ENCODE results near the gene PAX7. TPM values are rescaled to one million over a fixed set of nuclear protein-coding genes. Genes with fewer than 3 reads are reported as not detected.

PAX7 gene
- total and polyA plus RNA-seq, 2 of the 4 experiments (the other 2 are of a cell fraction): not detected

DNA sequence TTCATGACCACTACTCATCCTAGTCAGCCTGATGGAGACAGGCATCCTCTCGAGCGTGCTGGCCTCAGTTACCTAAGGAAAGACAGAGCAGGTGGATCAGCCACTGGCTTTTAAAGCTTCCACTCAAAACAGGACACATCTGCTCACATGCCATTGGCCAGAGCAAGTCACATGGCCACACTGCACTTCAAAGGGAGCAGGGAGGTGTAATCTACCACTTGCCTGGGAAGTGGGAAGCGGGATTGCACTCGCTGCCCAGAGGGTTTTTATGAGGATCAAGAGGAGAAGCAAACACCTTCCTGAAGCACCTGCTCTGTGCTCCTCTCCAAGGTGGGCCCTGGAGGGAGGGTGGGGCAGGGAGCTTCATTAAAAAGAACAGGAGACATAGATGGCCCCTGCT lies 120.8 kb downstream of the PAX7 start:
- Histone ChIP-seq H3K4me2 (ENCODE audit: low read depth, low read length) (no peak overlapping the region), H3K23ac (ENCODE audit: low read depth, low read length) (no peak overlapping the region), H3K4me3 (ENCODE audit: insufficient read depth, low read depth, low read length) (no peak overlapping the region), H2BK15ac (ENCODE audit: low read depth, low read length) (no peak overlapping the region), H3K27me3 (ENCODE audit: control insufficient read depth, insufficient read depth, low read length) (no peaks in the 10 kb centered on the region), H4K20me1 (ENCODE audit: insufficient read depth, low read length) (no peaks in the 10 kb centered on the region), H4K8ac (ENCODE audit: low read depth in 2 of 2, low read length in 2 of 2) (no peak overlapping the region), H2BK20ac (ENCODE audit: low read depth, low read length) (no peak overlapping the region), H3K36me3 (ENCODE audit: control insufficient read depth, insufficient read depth, low read length) (no peaks in the 10 kb centered on the region), H3K79me1 (ENCODE audit: low read depth in 1 of 2, low read length in 2 of 2) (no peaks in the 10 kb centered on the region), H3K4ac (ENCODE audit: low read depth, low read length) (no peak overlapping the region), H4K91ac (ENCODE audit: insufficient read depth, low read depth, low read length) (no peak overlapping the region), H3K18ac (ENCODE audit: low read depth, low read length) (no peak overlapping the region), H4K5ac (ENCODE audit: low read depth, low read length) (no peak overlapping the region), H3K9me3 (ENCODE audit: control insufficient read depth, insufficient read depth, low read length) (no peaks in the 10 kb centered on the region), H3K9me1 (ENCODE audit: insufficient read depth, low read length) (no peaks in the 10 kb centered on the region), H2BK5ac (ENCODE audit: low read depth, low read length, poor library complexity, severe bottlenecking) (no peak overlapping the region), H3K9ac (ENCODE audit: low read depth, low read length) (no peak overlapping the region), H3K27ac (ENCODE audit: insufficient read depth, low read length) (no peak overlapping the region), H2BK120ac (ENCODE audit: low read depth, low read length) (no peak overlapping the region), H2AFZ (replicated peaks; ENCODE audit: low read length, poor library complexity) (no peak overlapping the region), H3K14ac (replicated peaks; ENCODE audit: low read depth, low read length) (no peak overlapping the region), H2AK9ac (replicated peaks; ENCODE audit: low read depth, low read length, poor library complexity) (no peak overlapping the region), H2AK5ac (ENCODE audit: low read depth, low read length) (no peak overlapping the region), H3K4me1 (ENCODE audit: control insufficient read depth, insufficient read depth, low read length) (no peaks in the 10 kb centered on the region), H3K56ac (ENCODE audit: extremely low read depth, insufficient read depth, low read length) (no peak overlapping the region)
- in situ Hi-C loops (cut with MboI; ENCODE audit: low sequenced_read_pairs): no loop called here
- DNase-seq: no peak
- ATAC-seq (ENCODE audit: low read depth): no peak
- intact Hi-C loops (cut with micrococcal nuclease): no loop called here
- dilution Hi-C loops (cut with HindIII; ENCODE audit: low sequenced_read_pairs, unreplicated experiment): no loop called here
- 17% methylated on average over 1 of the region's 4 CpGs; no CpG with 5 or more reads in 1 of the 2 experiments for WGBS, 2 experiments (ENCODE audit: extremely low coverage in 2 of 2, insufficient read length in 1 of 2)
- CTCF ChIA-PET: no interaction called here
- POLR2A ChIA-PET (ENCODE audit: unreplicated experiment): no interaction called here
- 0 out of 2 replicates have a peak, but pooled peaks have one; percentile 5 for TF ChIP-seq USF2 (IDR thresholded peaks at IDR 0.05; ENCODE audit: low read depth, low read length)
- TF ChIP-seq CEBPB (IDR thresholded peaks at IDR 0.05; ENCODE audit: low read depth, low read length): no peak
- BruUV-seq (replicated peaks): no TSS peak

Data from IMR-90 (cell line).